Stromal cell of bone marrow (primary cell): ENCODE measurements around the gene ATP6V0A1.
A peak's percentile ranks its signal among the peaks of the same experiment; 100 is the strongest.

Experiments
- DNase-seq: peaks from one replicate; pipeline ENCODE4 v3.0.0-alpha.2; 2012; ENCODE audit warnings: low read depth

ATP6V0A1 gene

GRCh38 chr17:42562388-42563142 lies 103.9 kb downstream of the ATP6V0A1 start:
- no peak for DNase-seq

GRCh38 chr17:42563143-42563509 lies 104.4 kb downstream of the ATP6V0A1 start:
- DNase-seq: no peak

- no peak for DNase-seq
Measured at GRCh38 chr17:42563543-42563942, 104.9 kb downstream of the ATP6V0A1 start.

GRCh38 chr17:42563950-42564349 lies 105.3 kb downstream of the ATP6V0A1 start:
- no peak for DNase-seq

- no peak for DNase-seq
Measured at GRCh38 chr17:42564815-42565522, 106.3 kb downstream of the ATP6V0A1 start.

- no peak for DNase-seq
Measured at GRCh38 chr17:42565523-42566214, 107.0 kb downstream of the ATP6V0A1 start.

- DNase-seq: no peak
Measured at GRCh38 chr17:42566215-42566882, 107.7 kb downstream of the ATP6V0A1 start.

GRCh38 chr17:42566883-42567573 lies 108.3 kb downstream of the ATP6V0A1 start, which contains the start of gene MLX:
TSS of gene MLX (plus strand) at chr17:42567100. CDS start at chr17:42567125, 25 bp downstream.
- peak; percentile 76 for DNase-seq

- no peak for DNase-seq
Measured at GRCh38 chr17:42568341-42569111, 109.8 kb downstream of the ATP6V0A1 start.

- DNase-seq: no peak
Measured at GRCh38 chr17:42571435-42572225, 113.0 kb downstream of the ATP6V0A1 start.
